ENCODE results near the gene CATSPER1.

CATSPER1 gene

DNA sequence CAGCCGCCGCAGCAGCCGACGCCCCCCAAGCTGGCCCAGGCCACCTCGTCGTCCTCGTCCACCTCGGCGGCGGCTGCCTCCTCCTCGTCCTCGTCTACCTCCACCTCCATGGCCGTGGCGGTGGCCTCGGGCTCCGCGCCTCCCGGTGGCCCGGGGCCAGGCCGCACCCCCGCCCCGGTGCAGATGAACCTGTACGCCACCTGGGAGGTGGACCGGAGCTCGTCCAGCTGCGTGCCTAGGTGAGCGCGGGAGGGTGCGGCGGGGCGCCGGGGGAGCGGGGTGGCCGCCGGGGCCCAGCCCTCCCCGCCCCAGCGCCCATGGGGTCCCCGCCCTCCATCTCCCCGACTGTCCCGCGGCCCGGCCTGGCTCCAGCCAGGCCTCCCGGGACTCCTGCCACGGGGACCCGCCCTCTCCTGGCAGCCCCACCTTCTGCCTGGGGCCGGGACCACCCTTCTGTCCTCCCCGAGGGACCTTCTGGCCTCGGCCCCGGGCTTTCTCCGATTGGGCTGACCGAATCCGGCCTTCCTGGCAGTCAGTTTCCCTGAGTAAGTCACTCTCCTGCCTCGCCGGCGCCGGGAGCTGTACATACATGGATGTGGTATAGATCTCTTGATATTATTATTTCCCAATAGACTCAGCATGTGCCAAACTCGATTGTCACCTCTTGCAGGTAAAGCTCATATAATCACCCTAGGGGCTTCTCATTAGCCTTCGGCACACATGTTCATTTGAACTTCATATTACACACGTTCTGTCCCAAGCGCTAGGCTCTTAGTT lies 44.5 kb upstream of the CATSPER1 start:
- H3K4me3 ChIP-seq (ENCODE audit: control insufficient read depth, low read depth, low read length) = peak overlapping the region; percentile 65
- TF ChIP-seq, protein P1, sequence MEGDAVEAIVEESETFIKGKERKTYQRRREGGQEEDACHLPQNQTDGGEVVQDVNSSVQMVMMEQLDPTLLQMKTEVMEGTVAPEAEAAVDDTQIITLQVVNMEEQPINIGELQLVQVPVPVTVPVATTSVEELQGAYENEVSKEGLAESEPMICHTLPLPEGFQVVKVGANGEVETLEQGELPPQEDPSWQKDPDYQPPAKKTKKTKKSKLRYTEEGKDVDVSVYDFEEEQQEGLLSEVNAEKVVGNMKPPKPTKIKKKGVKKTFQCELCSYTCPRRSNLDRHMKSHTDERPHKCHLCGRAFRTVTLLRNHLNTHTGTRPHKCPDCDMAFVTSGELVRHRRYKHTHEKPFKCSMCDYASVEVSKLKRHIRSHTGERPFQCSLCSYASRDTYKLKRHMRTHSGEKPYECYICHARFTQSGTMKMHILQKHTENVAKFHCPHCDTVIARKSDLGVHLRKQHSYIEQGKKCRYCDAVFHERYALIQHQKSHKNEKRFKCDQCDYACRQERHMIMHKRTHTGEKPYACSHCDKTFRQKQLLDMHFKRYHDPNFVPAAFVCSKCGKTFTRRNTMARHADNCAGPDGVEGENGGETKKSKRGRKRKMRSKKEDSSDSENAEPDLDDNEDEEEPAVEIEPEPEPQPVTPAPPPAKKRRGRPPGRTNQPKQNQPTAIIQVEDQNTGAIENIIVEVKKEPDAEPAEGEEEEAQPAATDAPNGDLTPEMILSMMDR (conservative IDR thresholded peaks at IDR 0.05; ENCODE audit: control insufficient read depth, insufficient read depth, low read depth, low read length) = no peak
- DNase-seq (ENCODE audit: low read depth) = peak; percentile 24

DNA sequence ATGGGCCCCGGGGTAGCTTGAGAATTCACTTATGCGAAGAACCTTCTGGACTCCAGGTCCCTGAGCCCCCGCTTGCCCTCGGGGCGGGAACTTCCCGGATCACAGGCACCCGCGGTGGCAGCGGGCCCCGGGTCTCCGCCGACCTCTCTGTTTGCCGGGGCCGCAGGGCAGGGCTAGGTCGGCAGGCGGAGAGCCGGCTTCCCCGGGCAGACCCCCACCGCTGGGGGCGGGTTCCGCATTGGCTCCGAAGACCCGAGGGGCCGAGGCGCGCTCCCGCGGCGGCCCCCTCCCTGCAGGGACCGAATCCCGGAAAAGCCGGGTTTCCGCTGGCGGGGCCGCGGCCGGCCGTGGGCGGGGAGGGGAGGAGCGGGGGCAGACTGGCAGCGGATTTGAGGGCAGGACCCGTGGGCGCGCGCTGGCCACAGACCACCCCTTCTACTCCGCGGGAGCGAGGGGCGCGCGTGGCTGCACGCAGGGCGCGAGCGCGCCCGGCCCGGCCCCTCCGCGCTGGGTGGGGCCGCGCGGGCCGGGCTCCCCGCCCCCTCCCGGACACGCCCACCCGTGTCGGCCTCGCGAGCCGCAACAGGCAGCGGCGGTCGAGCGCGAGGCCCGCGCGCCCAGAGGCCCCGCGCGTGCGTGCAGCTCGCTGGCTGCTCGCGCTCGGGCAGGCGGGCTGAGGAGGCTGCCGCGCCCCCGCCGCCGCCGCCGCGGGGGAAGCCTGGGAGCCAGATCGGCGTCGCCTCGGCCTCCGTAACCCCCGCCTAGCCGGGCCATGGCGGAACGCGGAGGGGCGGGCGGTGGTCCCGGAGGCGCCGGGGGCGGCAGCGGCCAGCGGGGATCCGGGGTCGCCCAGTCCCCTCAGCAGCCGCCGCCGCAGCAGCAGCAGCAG lies 43.7 kb upstream of the CATSPER1 start, which contains the start of gene PACS1:
TSS of gene PACS1 (plus strand) at position 558 of the 889 bp plus-strand sequence. CDS start at position 773, 215 bp downstream.
- TF ChIP-seq, protein P1 (conservative IDR thresholded peaks at IDR 0.05; ENCODE audit: control insufficient read depth, insufficient read depth, low read depth, low read length) = no peak
- DNase-seq (ENCODE audit: low read depth) = peak; percentile 70

DNA sequence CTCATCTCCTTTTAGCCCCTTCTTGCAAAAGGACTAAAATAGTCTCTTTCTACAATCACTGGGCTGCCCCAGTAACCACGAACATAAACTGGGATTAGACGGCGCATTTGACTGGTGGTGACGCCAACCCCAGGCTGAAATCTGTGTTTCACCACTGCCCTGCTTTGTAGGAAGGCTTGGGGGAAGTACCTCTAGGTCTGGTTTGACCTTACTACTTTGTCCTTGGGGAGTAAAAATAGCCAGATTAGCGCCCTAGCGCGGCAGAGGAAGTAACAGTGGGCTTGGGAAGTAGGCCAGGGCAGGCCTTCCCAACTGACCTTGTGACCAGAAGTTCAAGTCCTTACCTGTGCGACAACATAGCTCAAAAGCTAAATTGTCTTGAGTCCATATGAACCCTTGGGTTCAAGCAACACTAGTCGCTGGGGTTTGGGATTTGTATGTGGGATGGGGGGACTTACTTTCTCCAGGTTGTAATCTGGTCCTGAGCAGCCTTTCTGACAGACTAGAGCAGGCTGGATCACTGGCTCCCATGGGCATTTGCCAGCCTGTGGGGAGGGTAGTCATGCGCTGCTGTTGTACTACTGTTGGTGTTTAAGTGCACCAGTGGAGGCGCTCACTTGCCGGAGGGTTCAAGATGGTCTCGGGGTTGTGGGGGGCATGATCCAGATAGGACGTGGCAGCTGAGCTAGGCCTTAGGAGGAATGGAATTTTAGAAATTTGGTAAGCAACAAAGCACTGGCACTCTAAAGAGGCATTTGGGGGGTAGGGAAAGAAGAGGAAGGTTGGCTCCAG lies 42.8 kb upstream of the CATSPER1 start:
- peak overlapping the region; percentile 33 for H3K4me3 ChIP-seq (ENCODE audit: control insufficient read depth, low read depth, low read length)
- TF ChIP-seq, protein P1 (conservative IDR thresholded peaks at IDR 0.05; ENCODE audit: control insufficient read depth, insufficient read depth, low read depth, low read length) = peak; percentile 16
- DNase-seq (ENCODE audit: low read depth) = peak; percentile 64

More for the DNA sequence above, 43.7 kb upstream of the CATSPER1 start, which contains the start of gene PACS1:
- H3K4me3 ChIP-seq (ENCODE audit: control insufficient read depth, low read depth, low read length) = peak within 1 kb of the TSS; percentile 65

DNA sequence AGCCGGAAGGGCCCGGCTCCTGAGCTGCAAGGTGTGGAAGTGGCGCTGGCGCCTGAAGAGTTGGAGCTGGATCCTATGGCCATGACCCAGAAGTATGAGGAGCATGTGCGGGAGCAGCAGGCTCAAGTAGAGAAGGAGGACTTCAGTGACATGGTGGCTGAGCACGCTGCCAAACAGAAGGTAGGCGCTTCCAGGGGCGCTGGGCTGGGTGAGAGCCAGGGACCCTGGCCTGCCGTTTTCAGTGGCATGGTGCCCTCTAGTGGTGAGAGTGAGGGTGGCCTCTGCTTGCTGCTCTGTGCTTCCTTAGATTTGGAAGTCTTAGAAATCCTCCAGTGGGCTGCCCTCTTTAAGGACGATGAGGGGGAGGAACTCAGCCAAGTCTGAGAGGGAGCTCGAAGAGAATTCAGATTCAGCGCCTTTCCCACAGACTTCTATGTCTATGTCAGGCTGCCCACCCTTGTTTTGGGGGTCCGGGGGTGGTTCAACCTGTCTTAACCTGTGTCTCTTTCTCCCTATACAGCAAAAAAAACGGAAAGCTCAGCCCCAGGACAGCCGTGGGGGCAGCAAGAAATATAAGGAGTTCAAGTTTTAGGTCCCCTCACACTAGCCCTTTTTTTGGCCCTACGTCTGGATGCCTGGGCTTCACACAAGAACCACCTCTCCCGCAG lies 42.0 kb upstream of the CATSPER1 start:
- peak; percentile 69 for DNase-seq (ENCODE audit: low read depth)
- TF ChIP-seq, protein P1 (conservative IDR thresholded peaks at IDR 0.05; ENCODE audit: control insufficient read depth, insufficient read depth, low read depth, low read length) = peak; percentile 91
- H3K4me3 ChIP-seq (ENCODE audit: control insufficient read depth, low read depth, low read length) = no peak overlapping the region

DNA sequence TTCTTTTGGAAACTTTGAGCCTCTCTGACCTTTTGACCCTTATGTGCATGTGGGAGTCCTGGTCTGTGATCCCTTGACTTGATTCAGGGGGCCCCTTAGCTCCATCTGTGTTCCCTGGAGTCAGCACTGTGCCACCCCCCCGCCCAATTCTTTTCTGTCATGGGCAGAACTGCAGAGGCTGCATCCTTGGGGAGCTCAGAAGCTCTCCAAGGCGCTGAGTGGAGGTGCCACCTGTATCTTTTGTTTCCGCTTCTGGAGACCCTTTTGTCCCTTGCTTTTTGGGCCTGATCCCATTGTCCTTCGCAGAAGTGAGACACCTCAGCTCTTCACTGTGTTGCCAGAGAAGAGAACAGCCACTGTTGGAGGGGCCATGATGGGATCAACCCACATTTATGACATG lies 41.4 kb upstream of the CATSPER1 start:
- TF ChIP-seq, protein P1 (conservative IDR thresholded peaks at IDR 0.05; ENCODE audit: control insufficient read depth, insufficient read depth, low read depth, low read length) = no peak
- H3K4me3 ChIP-seq (ENCODE audit: control insufficient read depth, low read depth, low read length) = no peak overlapping the region
- no peak for DNase-seq (ENCODE audit: low read depth)

Data from fibroblast of mammary gland (primary cell).